SIG-M5 (cell line): ENCODE results near the gene RS1.

Experiments used
- DNase-seq: peaks from one replicate; lab custom pipeline; 2025; lab: John Stamatoyannopoulos, UW

RS1 gene

GRCh38 chrX:18672008-18672407 lies at the start of gene RS1:
TSS of gene RS1 (minus strand) at chrX:18672108. CDS start at chrX:18672068, 40 bp downstream.
- DNase-seq: no peak

GRCh38 chrX:18719852-18720251 lies 47.9 kb upstream of the RS1 start:
- no peak for DNase-seq

GRCh38 chrX:18714910-18715309 lies 43.0 kb upstream of the RS1 start:
- no peak for DNase-seq

- DNase-seq: no peak
Observed at GRCh38 chrX:18709833-18710232, 37.9 kb upstream of the RS1 start.

- DNase-seq: no peak
Observed at GRCh38 chrX:18707426-18708049, 35.6 kb upstream of the RS1 start, which contains the start of gene PPEF1. TSS of gene PPEF1 (plus strand) at chrX:18707645. CDS start at chrX:18707781, 136 bp downstream.

- DNase-seq: no peak
Observed at GRCh38 chrX:18702362-18703195, 30.7 kb upstream of the RS1 start.

GRCh38 chrX:18701621-18702361 lies 29.9 kb upstream of the RS1 start:
- no peak for DNase-seq

- no peak for DNase-seq
Observed at GRCh38 chrX:18698737-18699650, 27.1 kb upstream of the RS1 start.

- DNase-seq: no peak
Observed at GRCh38 chrX:18696653-18697052, 24.7 kb upstream of the RS1 start.

- no peak for DNase-seq
Observed at GRCh38 chrX:18692541-18692940, 20.6 kb upstream of the RS1 start.

GRCh38 chrX:18691431-18691830 lies 19.5 kb upstream of the RS1 start:
- DNase-seq: no peak

- DNase-seq: no peak
Observed at GRCh38 chrX:18687856-18688495, 16.1 kb upstream of the RS1 start.

GRCh38 chrX:18682979-18683387 lies 11.1 kb upstream of the RS1 start:
- no peak for DNase-seq

- DNase-seq: no peak
Observed at GRCh38 chrX:18681996-18682395, 10.1 kb upstream of the RS1 start.

- no peak for DNase-seq
Observed at GRCh38 chrX:18677161-18677869, 5.4 kb upstream of the RS1 start.

GRCh38 chrX:18676470-18676869 lies 4.6 kb upstream of the RS1 start:
- DNase-seq: no peak

GRCh38 chrX:18676050-18676449 lies 4.1 kb upstream of the RS1 start:
- no peak for DNase-seq

- DNase-seq: no peak
Observed at GRCh38 chrX:18674788-18675735, 3.2 kb upstream of the RS1 start.

- no peak for DNase-seq
Observed at GRCh38 chrX:18674417-18674787, 2.5 kb upstream of the RS1 start.
